HG02885 (cell line): ENCODE measurements around the gene MAP2K6.

Experiments used
- ATAC-seq: cut with Tn5 transposase; IDR thresholded peaks from one replicate; pipeline ENCODE4 v1.9.1; 2021; ENCODE audit warnings: mild to moderate bottlenecking; ENCODE audit not compliant: unreplicated experiment, poor library complexity

The MAP2K6 gene

DNA sequence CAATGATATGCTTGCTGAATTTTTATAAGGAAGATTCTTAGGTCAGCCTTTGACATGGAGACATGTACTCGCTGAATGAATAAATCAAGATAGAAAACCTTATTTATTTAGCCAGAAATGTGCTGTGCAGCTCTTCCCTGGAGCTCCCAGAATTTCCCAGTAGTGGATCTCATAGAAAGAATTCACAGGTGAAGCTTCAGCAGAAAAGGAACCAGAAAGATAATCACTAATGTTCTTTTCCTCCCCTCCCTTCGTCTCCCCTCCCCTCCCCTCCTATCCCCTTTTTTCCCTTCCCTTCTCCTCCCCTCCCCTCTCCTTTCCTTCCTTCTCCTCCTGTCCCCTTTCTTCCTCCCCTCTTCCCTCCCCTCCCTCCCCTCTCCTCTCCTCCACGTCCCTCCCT lies 158.2 kb downstream of the MAP2K6 start:
- ATAC-seq = no peak

DNA sequence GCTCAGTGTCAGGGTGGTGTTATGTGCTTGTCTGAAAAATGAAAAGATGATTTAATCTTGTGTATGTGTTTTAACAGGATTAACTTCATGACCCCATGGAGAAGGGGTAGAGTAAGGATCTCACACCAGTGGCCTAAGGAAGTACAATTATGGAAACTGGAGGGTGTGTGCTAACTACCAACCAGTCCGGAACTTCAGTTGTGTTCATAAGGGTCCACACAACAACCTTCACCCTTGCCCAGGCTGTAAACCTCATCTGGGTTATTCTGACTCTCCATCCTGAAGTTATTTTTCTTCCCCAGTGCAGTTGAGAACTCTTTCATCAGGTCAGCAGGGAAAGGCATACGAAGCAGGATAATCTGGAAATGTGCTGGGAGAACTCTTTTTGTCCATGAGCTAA lies 158.9 kb downstream of the MAP2K6 start:
- no peak for ATAC-seq

DNA sequence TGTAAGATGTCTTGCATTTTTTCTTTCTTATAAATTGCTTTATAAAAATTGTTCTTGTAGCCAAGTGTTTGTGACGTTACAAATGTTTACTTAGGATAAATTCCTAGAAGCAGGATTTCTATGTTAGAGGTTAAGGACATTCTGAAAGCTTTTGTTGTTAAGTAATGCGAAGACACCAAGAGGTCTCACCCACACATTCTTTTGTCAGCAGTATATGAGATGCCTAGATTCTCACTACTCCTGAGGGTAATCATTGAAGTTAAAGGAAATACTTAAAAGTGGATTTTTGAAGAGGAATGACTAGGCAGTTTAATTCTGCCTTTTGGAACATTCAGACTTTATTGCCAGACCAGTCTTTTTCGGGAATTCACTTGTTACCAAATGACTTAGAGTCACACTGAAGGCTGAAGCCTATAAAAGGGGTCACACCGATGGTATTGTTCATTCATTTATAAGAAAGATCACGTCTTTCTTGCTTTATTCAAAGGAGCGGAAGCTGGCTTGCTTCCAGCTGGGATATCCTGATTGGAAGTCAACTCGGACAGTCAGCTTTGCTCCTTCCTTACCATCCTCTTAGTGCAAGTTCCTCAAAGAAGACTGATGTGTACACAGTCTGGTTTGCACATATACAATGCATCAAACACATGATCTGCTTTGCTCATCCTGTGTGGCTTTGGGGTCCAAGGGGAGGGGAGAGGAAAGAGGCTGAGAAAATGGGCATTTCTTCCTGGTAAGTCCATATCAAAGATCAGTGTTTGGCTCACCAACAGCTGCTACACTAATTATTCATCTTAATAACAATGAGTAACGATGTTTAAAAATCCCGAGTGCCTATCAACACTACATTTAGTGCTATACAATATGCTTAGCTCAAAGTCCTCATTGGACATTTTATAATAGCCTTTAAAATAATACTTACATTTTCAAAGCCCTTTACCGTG lies 160.0 kb downstream of the MAP2K6 start:
- ATAC-seq = no peak

- ATAC-seq = no peak
These were observed 160.9 kb downstream of the MAP2K6 start for GRCh38 chr17:69575346-69575761.

DNA sequence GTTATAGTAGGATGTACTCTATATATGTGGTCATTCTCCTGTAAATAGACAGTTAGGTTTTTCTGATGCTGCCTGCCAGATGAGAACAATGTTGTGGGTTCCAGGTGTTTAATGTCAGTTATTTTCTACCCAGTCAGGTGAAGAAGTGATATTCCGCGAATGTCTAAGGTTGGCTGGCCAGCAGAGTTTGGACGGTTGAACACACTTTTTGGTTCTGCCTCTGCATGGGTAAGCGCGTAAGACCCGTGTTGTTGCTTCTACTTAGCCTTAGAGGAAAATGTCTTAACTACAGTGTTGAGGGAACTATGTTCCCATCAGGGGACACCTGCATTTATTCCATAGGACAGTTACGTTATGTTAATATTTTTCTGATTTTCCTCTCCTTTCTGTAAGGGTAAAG lies 162.6 kb downstream of the MAP2K6 start:
- ATAC-seq = no peak

DNA sequence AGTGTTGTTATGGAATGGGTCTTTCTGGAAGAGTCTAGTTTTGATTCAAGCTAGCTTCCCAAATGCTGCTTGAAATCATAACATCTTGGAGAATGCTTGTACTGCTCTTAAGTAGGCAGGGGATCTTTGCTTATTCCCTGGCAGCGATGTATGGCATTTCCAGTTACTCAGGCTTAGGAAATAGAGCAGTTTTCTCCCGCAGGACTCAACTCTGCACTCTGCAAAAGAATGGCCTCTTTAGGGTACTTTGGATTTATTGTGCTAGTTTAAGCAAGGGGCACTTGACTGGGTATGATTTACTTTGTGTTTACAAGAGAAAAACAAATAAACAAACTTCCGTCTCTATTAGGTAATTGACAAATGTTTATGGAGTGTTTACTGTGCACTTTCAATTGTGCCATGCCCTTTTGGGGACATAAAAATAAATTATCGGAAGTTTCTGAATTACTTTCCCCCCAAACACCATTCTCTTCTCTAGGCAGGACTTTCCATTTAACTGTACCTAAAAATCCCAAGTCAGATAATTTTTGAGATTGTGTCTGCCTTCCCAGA lies 164.0 kb downstream of the MAP2K6 start:
- ATAC-seq = no peak

DNA sequence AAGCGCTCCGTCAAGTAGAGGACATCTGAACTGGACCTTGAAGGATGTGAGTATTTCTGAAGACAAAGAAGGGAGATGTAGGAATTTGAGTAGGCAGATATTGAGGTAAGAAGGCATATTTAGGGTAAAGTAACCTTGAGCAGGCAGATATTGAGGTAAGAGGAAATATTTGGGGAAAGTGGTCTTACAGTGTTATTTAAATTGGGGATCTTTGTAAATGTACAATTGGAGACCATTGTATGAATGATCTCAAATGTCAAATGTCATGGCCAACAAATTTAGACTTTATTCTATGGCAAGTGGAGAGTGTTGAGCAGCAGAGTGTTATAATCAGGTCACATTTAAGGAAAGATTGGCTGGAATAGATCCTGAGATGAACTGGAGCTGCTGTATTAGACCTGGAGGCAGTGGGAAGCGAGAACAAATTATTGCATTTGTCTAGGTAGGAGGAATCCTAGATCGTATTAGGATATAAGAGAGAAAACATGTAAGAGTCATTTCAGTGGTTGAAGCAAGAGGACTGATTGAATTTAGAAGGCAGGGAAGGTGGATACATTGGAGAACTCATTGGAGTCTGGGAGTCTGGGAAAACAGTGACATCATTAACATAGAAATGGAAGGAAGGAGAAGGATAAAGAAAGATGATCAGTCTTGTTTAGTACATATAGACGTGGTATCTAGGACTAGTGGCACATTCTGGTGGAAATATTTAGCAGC lies 165.6 kb downstream of the MAP2K6 start:
- no peak for ATAC-seq

DNA sequence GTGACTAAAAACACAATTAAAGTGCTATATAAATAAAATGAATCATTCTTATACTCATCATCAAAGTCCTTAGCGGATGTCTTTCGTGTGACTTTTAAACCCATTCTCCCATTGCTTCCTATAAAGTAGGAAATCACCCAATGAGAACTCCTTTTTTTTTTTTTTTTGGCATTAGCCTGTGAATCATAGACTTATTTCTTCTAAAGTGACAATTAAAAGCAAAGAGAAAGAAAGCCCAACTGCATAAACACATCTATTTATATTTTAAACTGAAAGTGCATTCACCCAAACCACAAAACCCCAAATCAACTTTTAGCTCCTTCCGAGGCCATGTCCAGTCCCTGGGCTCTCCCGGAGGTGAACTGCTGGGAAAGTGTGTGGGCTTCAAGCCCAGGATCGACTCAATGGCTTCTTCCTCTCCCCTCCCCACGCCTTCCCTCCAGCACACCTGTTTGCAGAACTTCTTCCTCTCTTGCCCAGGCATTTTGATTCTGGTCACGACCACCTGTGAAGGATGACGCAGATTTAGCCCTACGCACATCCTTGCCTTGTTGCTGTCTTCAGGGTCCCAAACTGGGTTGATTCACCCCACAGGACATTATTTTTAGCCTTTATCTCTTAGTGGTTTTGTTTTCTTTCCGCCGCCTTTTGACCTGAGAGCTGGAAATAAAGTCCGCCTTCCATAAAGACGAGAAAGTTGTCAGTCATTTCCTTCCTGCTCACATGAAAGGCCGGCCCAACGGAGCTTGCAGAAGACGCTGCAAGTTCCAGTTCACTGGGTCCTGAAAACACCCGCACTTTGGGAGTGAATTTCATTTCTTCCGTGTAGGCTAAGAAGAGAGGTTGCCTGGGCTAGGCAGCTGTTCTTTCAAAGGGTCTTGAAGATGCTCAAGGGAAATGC lies 166.8 kb downstream of the MAP2K6 start:
- peak; percentile 75 for ATAC-seq

DNA sequence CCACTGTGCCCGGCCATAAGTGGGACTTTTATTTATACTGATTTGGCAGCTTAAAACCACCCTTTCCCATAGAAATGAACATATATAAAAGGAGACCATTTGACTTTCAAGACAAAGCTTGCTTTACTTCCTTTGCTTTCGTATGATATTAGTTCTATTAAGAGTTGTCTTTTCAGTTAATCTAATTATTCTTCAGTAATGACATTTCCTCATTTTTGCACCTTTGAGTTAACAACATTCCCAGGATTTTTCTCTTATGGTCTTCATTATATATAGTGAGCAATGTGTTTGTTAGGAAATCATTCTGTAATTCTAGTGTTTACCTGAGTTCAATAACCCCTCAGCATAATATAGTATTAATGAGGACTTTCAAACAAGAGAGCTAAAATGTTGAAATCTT lies 173.8 kb downstream of the MAP2K6 start:
- ATAC-seq = no peak

- no peak for ATAC-seq
These were observed 174.3 kb downstream of the MAP2K6 start for GRCh38 chr17:69588827-69589239.

DNA sequence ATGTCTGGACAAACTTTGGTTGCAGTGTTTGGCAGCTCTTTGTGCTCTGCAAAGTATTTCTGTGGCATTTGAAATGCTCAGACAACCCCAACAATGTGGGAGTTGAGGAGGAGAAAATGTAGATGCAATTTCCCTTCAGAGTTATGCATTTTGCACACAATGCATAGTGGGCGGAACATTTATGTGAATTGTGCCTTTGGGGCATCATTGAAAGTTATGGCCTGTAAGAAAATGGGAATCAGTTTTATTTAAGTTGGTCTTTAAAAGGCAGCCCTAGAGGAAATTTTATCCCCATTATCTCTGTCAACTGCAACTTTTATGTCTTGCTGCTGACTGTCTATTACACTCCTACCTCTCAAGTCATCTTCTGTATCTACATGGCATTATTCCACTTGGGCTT lies 176.2 kb downstream of the MAP2K6 start:
- no peak for ATAC-seq

GRCh38 chr17:69592692-69593350 lies 178.3 kb downstream of the MAP2K6 start:
- no peak for ATAC-seq

GRCh38 chr17:69593351-69593715 lies 178.8 kb downstream of the MAP2K6 start:
- ATAC-seq = no peak

DNA sequence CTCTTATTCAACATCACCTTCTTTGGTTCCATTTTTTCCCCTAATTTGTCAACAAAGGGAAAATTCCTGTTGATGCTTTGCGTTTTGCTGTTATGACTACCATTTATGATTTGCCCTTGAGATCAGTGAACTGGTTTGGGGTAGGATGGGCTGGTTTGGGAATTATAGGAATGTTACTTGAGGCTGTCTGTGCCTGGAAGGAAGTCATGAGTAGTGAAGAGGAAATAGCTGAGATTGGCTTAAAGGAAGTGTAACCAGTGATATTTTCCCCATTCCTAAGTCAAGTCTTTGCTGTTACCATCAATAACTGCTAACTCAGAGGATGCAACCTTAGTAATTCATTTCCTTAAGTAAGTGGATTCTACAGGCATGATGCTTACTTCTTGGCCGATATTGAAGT lies 179.2 kb downstream of the MAP2K6 start:
- no peak for ATAC-seq

- no peak for ATAC-seq
These were observed 180.1 kb downstream of the MAP2K6 start for GRCh38 chr17:69594641-69595040.

DNA sequence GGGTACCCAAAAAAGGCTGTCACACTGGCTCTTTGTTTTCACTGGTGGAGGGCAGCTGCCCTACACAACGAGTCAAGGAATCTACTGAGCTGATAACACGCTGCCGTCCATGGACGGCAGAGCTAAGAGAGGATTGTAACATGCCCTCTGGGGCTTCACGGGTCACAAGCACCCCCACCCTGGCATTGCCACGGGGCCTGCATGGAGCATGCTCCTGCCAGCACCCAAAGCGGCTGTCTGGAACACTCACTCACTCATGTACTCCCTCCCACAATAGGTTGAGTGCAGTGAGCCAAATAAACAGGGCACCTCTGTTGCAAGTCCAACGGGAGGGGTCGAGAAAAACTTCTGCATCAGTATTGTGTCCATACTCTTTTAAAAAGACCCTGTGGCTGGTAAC lies 181.6 kb downstream of the MAP2K6 start:
- no peak for ATAC-seq

DNA sequence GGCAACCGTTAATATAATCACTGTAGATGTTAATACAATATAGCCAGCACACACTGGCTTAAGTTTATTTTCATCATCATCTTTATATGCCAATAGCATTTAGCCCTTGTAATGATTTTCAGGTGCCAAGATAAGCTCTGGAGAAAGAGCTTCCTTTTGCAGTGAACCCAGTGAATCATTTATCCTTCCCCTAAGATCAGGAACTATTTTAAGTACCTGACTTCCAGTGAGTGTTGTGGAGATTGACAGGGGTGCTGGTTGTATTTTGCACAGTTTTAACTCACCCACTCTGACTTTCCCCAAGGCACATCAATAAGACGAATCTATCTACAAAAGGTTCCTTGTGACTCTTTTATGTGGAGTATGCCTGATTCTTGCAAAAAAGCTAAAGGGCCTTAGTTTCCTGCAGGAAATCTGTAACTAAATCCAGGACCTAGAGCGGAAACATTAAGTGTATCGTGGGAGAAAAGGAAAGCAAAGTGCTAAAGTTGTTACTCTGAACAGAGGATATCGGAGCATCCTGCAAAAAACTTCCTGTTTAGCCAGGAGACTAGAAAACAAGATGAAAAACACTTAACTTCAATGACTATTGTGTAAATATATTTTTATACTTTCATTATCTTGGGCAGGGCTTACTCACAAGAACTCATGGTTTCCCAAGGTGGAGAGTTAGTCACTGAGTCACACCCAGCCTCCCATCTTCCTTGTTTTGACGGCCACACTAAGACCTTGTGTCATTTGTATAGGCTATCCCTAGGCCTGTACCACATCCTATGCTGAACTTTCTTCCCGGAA lies 183.6 kb downstream of the MAP2K6 start:
- no peak for ATAC-seq

DNA sequence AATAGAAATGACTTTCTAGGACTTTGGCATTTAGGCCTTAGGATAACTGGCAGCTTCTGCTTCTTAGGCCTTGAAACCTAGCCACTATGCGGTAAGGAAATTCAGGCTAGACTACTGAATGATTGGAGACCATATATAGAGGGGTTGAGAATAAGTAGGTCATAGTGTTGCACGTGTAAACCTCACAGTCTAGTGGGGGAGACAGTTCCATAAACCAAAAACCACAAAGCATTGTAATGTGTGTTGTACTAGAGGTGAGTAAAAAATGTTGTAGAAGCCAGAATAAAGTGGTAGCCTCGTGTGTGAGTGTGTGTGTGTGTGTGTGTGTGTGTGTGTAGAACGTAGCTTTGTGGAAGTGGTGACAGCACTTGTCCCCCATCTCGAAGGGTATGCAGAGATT lies 188.5 kb downstream of the MAP2K6 start:
- no peak for ATAC-seq
